IPS-18c (cell line): ENCODE results near the gene UGT2A1.

Experiments used
- H3K4me3 ChIP-seq: 2 replicates; pipeline ENCODE4 v1.7.0; 2013; ENCODE audit warnings: low read depth, mild to moderate bottlenecking, low read length, moderate library complexity; ENCODE audit not compliant: insufficient read depth
- H3K9me3 ChIP-seq: one replicate; pipeline ENCODE4 v1.6.1; 2013; ENCODE audit warnings: mild to moderate bottlenecking, low read length, moderate library complexity; ENCODE audit not compliant: control insufficient read depth, insufficient read depth

UGT2A1 gene

DNA sequence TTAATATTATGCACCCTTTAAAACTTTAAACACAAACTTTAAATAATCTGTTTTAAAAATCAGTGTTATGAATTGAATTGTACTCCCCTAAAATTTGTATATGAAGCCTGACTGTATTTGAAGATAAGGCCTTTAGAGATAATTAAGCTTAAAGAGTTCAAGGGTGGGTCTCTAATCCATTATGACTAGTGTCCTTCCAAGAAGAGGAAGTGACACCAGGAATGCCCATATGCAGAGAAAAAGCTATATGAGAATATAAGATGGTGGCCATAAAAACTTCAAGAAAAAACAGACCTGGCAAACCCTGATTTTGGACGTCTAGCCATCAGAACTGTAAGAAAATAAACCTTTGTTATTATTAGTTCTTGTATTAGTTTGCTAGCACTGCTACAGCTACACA lies 42.6 kb downstream of the UGT2A1 start:
- H3K4me3 ChIP-seq = no peak overlapping the region
- H3K9me3 ChIP-seq = no peaks in the 10 kb centered on the region

DNA sequence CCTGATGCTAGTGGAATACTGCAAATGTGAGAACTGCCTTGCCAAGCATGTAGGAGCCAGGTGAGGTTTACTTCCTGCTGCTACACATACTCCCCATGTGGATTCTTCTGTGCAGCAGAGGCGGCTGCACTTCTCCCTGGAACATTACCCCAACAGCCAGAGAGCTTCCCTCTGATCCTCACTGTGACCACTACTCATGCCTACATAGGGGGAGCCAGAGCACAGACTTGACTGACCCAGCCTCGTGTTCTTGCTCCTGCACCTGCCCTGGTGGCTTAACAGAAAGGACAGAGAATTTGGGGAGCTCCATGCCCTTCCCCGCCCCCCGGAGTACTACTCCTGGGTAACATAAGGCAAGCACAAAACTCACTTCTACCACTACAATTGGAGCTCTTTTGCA lies 52.0 kb downstream of the UGT2A1 start:
- Histone ChIP-seq H3K4me3 (no peak overlapping the region), H3K9me3 (no peaks in the 10 kb centered on the region)

DNA sequence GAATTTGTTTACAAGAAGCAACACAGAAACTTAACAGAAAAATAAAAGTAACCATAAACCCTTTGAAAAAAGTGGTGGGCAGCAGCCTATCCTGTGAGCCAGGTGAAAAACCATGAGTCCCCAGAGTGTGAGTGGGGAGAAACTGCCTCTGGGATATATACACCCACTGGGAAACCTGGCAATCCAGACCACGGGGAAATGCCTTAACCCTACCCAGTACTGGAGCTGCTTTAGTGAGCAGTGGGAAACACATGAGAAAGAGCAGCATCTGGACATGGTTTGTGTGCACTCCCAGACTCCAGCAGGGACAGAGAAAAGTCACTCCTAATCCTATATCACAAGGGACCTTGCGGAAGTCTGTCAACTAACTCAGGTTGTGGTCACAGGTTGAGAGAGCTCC lies 53.0 kb downstream of the UGT2A1 start:
- H3K4me3 ChIP-seq = no peak overlapping the region
- H3K9me3 ChIP-seq = no peaks in the 10 kb centered on the region

DNA sequence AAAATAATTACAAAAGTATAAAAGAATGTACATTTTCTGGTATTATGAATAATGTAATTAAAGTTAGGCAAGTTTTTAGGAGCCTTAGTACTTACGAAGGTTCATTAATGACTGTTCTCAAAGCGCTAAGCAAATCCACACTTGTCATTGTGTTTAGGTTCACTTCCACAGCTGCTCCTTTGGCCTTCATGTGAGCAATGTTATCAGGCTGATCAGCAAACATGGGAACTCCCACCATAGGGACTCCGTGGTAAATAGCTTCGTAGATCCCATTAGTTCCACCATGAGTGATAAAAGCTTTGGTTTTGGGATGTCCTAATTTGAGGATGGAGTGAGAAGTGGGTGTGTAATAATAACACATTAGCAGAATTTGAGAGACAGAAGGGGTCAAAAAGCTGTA lies 58.7 kb downstream of the UGT2A1 start:
- Histone ChIP-seq H3K4me3 (no peak overlapping the region), H3K9me3 (no peaks in the 10 kb centered on the region)

DNA sequence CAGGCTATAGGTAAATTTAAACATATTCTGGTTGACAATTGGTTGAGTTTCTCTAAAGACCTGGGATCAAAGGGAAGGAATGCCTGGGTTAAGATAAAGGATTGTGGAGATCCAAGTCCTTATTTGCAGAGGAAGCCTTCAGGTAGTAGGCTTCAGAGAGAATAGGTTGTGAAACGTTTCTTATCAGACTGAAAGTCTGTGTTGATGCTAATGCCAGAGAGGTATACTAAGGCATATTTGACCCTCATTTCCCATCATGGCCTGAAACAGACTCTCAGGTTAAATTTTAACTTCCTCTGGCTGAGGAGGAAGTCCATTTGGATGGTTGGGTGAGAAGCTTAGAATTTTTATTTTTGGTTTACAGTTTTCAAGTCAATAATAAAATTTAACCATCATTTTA lies 61.7 kb downstream of the UGT2A1 start:
- Histone ChIP-seq H3K4me3 (no peak overlapping the region), H3K9me3 (no peaks in the 10 kb centered on the region)

DNA sequence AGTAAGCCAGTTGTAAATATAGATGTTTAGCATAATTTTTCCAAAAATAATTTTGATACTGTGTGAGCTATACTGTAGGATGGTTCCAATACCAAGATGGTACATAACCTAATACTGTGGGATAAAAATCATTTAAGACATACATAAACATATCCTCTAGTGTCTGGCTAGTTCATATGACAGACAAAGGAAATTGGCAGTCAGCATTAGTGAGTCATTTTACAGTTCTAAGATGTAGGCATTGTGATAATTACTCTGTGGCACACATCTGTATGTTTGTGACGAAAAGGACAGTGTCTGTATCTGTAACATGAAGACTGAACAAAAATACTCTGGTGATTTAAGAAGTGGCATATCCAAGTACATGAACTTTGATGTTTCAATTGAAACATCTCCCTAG lies 63.2 kb downstream of the UGT2A1 start:
- Histone ChIP-seq H3K4me3 (no peak overlapping the region), H3K9me3 (no peaks in the 10 kb centered on the region)

DNA sequence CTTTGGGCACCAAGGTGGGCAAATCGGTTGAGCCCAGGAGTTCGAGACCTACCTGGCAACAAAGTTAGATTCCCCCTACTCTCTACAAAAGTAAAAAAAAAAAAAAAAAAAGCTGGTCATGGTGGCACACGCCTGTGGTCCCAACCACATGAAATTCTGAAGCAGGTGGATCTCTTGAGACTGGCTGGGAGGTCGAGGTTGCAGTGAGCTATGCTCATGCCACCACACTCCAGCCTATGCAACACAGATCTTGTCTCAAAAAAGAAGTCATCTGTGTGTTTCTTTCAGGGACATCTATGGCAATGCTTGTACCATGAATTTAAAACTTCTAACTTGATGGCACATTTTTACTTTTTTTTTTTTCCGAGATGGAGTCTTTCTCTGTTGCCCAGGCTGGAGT lies 68.9 kb downstream of the UGT2A1 start:
- Histone ChIP-seq H3K9me3 (no peaks in the 10 kb centered on the region), H3K4me3 (no peak overlapping the region)

DNA sequence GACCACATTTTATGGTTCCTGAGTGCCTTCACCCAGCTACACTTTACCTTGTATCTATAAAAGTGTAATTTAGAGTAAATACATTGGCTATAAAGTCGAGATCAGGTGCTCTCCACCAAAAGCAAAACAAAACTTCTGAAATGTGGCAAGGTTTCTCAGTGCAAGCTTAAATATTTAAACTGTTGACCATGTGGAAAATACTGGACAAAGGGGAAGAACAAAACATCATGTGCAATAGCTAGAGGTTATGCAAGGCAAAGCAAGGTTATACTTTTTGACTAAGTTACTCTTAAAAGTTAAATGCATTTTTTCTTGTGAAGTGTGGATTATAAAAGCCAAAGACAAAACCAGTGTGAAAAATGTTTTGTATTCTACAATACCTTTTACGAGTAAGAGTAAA lies 69.5 kb downstream of the UGT2A1 start:
- no peaks in the 10 kb centered on the region for H3K9me3 ChIP-seq
- H3K4me3 ChIP-seq = no peak overlapping the region

DNA sequence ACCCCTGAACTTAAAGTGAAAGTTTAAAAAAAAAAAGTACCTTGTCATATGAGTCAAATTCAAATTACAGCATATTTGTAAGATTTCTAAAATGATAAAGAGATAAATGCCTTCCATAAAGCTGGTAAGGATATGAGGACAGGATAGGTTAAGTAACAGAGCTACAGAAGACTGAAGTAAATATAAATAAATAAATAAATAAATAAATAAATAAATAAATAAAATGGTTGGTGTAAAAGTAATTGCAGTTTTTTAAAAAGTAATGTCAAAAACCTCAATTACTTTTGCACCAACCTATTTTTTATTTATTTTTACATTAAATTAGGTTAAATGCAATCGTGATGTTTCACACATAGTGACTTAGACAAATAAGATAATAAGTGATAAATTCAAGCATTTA lies 75.8 kb downstream of the UGT2A1 start:
- Histone ChIP-seq H3K4me3 (no peak overlapping the region), H3K9me3 (no peaks in the 10 kb centered on the region)

DNA sequence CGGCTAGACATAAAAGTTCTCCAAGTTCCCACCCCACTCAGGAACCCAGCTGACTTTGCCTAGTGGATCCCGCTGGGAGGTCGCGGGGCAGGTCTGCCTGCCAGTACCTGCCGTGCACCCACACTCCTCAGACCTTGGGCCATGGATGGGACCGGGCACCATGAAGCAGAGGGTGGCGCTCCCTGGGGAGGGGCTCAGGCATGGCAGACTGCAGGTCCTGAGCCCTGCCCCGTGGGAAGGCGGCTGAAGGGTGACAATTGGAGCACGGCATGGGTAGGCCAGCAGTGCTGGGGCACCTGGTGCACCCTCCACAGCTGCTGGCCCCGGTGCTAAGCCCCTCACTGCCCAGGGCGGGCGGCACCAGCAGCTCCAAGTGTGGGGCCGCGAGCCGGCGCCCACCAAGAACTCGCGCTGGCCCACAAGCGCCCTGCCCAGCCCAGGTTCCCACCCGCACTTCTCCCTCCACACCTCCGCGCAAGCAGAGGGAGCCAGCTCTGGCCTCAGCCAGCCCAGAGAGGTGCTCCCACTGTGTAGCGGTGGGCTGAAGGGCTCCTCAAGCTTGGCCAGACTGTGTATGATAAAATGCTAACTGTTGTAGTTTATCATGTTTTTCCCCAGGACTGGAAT lies 76.7 kb downstream of the UGT2A1 start:
- H3K9me3 ChIP-seq = no peaks in the 10 kb centered on the region
- no peak overlapping the region for H3K4me3 ChIP-seq

DNA sequence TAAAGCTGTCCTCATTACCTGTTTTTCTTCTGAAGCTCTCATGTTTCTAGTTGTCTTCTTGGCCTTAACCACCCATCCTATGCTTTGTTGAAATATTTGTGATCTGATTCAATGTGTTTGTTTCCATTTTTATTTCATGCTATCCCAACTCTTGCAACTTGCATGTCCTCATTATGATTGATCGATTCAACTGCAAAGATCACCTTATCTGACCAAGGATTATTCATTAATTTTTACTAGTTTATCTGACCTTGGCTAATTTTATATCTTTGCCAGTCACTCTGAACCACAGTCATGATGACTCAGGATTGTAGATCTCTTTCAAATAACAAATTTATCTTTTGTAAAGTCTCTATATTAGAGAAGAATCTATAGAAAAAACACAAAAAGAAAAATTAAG lies 84.3 kb downstream of the UGT2A1 start:
- Histone ChIP-seq H3K4me3 (no peak overlapping the region), H3K9me3 (no peaks in the 10 kb centered on the region)

DNA sequence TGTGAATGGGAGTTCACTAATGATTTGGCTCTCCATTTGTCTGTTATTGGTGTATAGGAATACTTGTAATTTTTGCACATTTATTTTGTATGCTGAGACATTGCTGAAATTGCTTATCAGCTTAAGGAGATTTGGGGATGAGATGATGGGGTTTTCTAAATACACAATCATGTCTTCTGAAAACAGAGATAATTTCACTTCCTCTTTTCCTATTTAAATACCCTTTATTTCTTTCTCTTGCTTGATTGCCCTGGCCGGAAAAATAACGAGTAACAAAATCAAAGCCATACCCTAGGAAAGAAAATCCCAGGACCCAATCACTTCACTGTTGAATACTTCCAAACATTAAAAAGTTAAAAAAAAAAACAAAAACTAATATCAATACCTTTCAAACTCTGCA lies 89.6 kb downstream of the UGT2A1 start:
- H3K9me3 ChIP-seq = no peaks in the 10 kb centered on the region

DNA sequence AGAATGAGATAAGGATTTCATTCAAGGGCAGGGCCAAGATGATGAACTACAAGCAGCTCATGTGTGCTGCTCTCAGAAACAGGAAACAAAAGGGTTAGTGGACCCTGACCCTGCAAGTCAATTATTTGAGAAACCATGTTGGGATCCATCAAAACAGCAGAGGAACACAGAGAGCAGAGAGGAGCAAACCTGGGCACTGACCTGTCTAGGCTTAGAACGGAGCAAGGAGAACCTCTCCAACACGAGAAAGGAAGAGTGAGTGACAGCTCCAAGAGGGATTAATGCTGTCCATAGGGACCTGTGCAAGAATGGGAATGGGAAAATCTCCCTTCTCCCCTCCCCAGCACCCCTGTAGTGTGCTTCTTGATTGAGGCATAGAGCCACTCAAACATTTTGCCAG lies 103.4 kb downstream of the UGT2A1 start:
- no peak overlapping the region for H3K4me3 ChIP-seq
- no peaks in the 10 kb centered on the region for H3K9me3 ChIP-seq

More for the DNA sequence above, 89.6 kb downstream of the UGT2A1 start:
- no peak overlapping the region for H3K4me3 ChIP-seq

DNA sequence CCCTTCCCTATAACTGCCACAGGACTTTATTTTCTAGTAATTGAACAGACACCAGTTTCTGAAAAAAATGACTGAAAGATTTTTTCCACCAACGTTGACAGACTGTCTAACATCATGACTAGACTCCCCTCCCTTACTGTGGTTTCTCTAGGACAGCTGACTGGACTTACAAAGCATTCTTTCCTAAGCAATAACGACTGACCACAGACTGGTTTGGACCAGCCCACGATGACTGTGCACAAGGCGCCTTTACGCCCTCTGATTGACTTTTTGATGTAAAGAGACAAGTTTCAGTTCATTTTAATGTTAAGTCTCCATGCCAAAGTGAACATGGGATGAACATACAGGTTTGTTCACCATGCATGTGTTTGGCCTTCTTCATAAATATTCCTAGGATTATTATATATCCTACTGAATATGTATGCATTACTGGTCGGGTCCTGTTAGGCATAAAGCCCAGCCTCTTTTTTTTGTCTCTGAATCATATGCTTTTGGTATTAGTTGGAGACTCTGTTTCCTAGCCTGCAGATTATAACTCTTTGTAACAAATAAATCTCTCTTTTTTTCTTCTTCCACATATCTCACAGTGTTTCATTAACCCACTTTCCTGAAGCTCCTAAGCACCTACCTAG lies 106.8 kb downstream of the UGT2A1 start:
- H3K4me3 ChIP-seq = no peak overlapping the region
- peaks cover 2% of the 10 kb centered on the region for H3K9me3 ChIP-seq
